ENCODE results near the gene EYS. TPM values are rescaled to one million over a fixed set of nuclear protein-coding genes. Genes with fewer than 3 reads are reported as not detected.

EYS gene
- total and polyA plus RNA-seq, 2 of the 8 experiments (the other 6 are each of a cell fraction or from before 2014, with no cell fraction given), result 0.05 to 0.13 TPM

DNA sequence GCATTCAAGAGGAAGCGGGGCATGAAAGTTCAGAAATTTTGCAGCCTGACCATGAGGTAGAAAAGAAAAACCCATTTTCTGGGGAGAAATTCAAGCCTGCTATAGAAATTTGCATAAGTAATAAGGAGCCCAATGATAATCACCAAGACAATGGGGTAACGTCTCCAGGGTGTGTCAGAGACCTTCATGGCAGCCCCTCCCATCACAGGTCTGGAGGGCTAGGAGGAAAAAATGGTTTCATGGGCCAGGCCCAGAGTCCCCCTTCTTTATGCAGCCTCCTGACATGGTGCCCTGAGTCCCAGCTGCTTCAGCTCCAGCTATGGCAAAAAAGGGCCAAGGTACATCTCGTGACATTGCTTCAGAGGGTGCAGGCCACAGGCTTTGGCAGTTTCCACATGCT is 618.5 kb downstream of the EYS start:
- H3K79me1 ChIP-seq (ENCODE audit: low read depth, low read length), result no peaks in the 10 kb centered on the region
- FAIRE-seq (no peak), DNase-seq (ENCODE audit: low read depth in 1 of 2, low spot score in 2 of 2) (no peak)
- H3K9me3 ChIP-seq (ENCODE audit: insufficient read depth in 2 of 2, low read depth in 1 of 2, low read length in 1 of 2), result peaks cover 11 to 17% of the 10 kb centered on the region in 2 experiments
- H4K91ac ChIP-seq (replicated peaks; ENCODE audit: insufficient read length, low read length), result no peak overlapping the region
- no peak overlapping the region for H2BK15ac ChIP-seq (ENCODE audit: low read length)
- H3K27ac ChIP-seq (ENCODE audit: low read depth, low read length), result no peak overlapping the region
- no peak overlapping the region for H2BK5ac ChIP-seq (ENCODE audit: low read depth, low read length)
- no peaks in the 10 kb centered on the region for H4K20me1 ChIP-seq (replicated peaks in 1 of 2; ENCODE audit: control insufficient read depth in 1 of 2, insufficient read depth in 2 of 2, low read length in 2 of 2)
- no peak overlapping the region for H3K14ac ChIP-seq (ENCODE audit: insufficient read length)
- H4K5ac ChIP-seq (ENCODE audit: insufficient read length, low read depth, low read length), result no peak overlapping the region
- H3K27me3 ChIP-seq (replicated peaks in 1 of 4; ENCODE audit: control insufficient read depth in 3 of 4, extremely low read depth in 1 of 4, insufficient read depth in 3 of 4, low read length in 3 of 4), result no peaks in the 10 kb centered on the region
- H2BK12ac ChIP-seq (ENCODE audit: low read depth, low read length), result no peak overlapping the region
- no peaks in the 10 kb centered on the region; the same call in 1 of the 2 replicates for H3K23me2 ChIP-seq (ENCODE audit: low read depth, low read length)
- H3K18ac ChIP-seq (ENCODE audit: extremely low read depth, low read length), result no peak overlapping the region
- H3K36me3 ChIP-seq (ENCODE audit: control insufficient read depth in 2 of 4, insufficient read depth in 4 of 4, low read length in 3 of 4), result no peaks in the 10 kb centered on the region
- H2BK120ac ChIP-seq (replicated peaks; ENCODE audit: low read depth, low read length), result no peak overlapping the region
- no peak overlapping the region for H2AK5ac ChIP-seq (ENCODE audit: low read depth, low read length)
- no peak overlapping the region for H3K4me3 ChIP-seq (ENCODE audit: extremely low read depth in 1 of 4, insufficient read depth in 2 of 4, low read depth in 3 of 4, low read length in 4 of 4)
- no peak overlapping the region for H3K56ac ChIP-seq (replicated peaks; ENCODE audit: insufficient read length, low read depth, low read length)
- TF ChIP-seq CHD2 (IDR thresholded peaks at IDR 0.05; ENCODE audit: low read length) (no peak), TAF1 (IDR thresholded peaks at IDR 0.05; ENCODE audit: low read depth, low read length) (no peak), JUND (IDR thresholded peaks at IDR 0.05; ENCODE audit: low read length) (no peak), CREB1 (IDR thresholded peaks at IDR 0.05) (no peak), TEAD4 (IDR thresholded peaks at IDR 0.05; ENCODE audit: low read depth, low read length) (no peak), HDAC6 (IDR thresholded peaks at IDR 0.05; ENCODE audit: low read depth, low read length) (no peak), TCF12 (IDR thresholded peaks at IDR 0.05; ENCODE audit: low read depth, low read length) (no peak), EP300 (IDR thresholded peaks at IDR 0.05; ENCODE audit: borderline replicate concordance in 1 of 2, low read depth in 2 of 2, low read length in 2 of 2) (no peak), GABPA (IDR thresholded peaks at IDR 0.05; ENCODE audit: borderline replicate concordance, insufficient read depth, low read length) (no peak), POLR2AphosphoS5 (IDR thresholded peaks at IDR 0.05; ENCODE audit: low read depth, low read length) (no peak), CBX8 (IDR thresholded peaks at IDR 0.05; ENCODE audit: borderline replicate concordance, low read depth, low read length) (no peak), SP4 (IDR thresholded peaks at IDR 0.05; ENCODE audit: low read length) (no peak), HDAC2 (IDR thresholded peaks at IDR 0.05; ENCODE audit: borderline replicate concordance in 1 of 2, low read depth in 2 of 2, low read length in 2 of 2) (no peak), JUN (IDR thresholded peaks at IDR 0.05; ENCODE audit: low read depth, low read length) (no peak)
- H3K4me2 ChIP-seq (ENCODE audit: insufficient read depth in 1 of 2, low read depth in 2 of 2, low read length in 2 of 2), result no peak overlapping the region
- H3K79me2 ChIP-seq (ENCODE audit: control insufficient read depth in 1 of 2, insufficient read depth in 2 of 2, low read length in 2 of 2), result no peaks in the 10 kb centered on the region
- POLR2A ChIA-PET (ENCODE audit: partially characterized antibody), result no interaction called here
- H2BK20ac ChIP-seq (ENCODE audit: low read length), result no peak overlapping the region
- CTCF ChIA-PET (ENCODE audit: partially characterized antibody), result no interaction called here
- H3K4ac ChIP-seq (replicated peaks; ENCODE audit: insufficient read length, low read depth, low read length), result no peak overlapping the region
- H3K9ac ChIP-seq (replicated peaks in 1 of 4; ENCODE audit: extremely low read depth in 1 of 4, low read depth in 3 of 4, low read length in 3 of 4), result no peak overlapping the region
- H2AFZ ChIP-seq (ENCODE audit: low read length), result no peak overlapping the region
- H3K4me1 ChIP-seq (replicated peaks in 1 of 4; ENCODE audit: control insufficient read depth in 3 of 4, insufficient read depth in 4 of 4, low read length in 3 of 4), result no peaks in the 10 kb centered on the region
- H4K8ac ChIP-seq (ENCODE audit: extremely low read depth, insufficient read depth, low read length), result no peak overlapping the region
- no peak overlapping the region for H3K23ac ChIP-seq (ENCODE audit: insufficient read length)
- 94% methylated on average over 3 of the region's 3 CpGs; no CpG with 5 or more reads in 1 of the 2 experiments for WGBS, 2 experiments (ENCODE audit: extremely low coverage in 1 of 2, insufficient coverage in 1 of 2, insufficient read length in 1 of 2, insufficient replicate concordance in 2 of 2, low coverage in 1 of 2, low lambda C conversion rate in 2 of 2, missing lambda C conversion rate in 1 of 2)

Data from H1 (cell line).